Measurements from ENCODE around the gene PAQR8.

GRCh38 chr6:52411911-52412310 is 50.0 kb downstream of the PAQR8 start:
- TF ChIP-seq CTCF (IDR thresholded peaks at IDR 0.05) (no peak), EZH2 (IDR thresholded peaks at IDR 0.05; ENCODE audit: borderline replicate concordance, insufficient read depth, low read depth, low read length, poor library complexity, severe bottlenecking) (no peak)
